Stromal cell of bone marrow (primary cell): ENCODE results near the gene UGGT1.

Experiments
- DNase-seq: peaks from one replicate; pipeline ENCODE4 v3.0.0-alpha.2; 2012; ENCODE audit warnings: low read depth

Gene UGGT1, protein sequence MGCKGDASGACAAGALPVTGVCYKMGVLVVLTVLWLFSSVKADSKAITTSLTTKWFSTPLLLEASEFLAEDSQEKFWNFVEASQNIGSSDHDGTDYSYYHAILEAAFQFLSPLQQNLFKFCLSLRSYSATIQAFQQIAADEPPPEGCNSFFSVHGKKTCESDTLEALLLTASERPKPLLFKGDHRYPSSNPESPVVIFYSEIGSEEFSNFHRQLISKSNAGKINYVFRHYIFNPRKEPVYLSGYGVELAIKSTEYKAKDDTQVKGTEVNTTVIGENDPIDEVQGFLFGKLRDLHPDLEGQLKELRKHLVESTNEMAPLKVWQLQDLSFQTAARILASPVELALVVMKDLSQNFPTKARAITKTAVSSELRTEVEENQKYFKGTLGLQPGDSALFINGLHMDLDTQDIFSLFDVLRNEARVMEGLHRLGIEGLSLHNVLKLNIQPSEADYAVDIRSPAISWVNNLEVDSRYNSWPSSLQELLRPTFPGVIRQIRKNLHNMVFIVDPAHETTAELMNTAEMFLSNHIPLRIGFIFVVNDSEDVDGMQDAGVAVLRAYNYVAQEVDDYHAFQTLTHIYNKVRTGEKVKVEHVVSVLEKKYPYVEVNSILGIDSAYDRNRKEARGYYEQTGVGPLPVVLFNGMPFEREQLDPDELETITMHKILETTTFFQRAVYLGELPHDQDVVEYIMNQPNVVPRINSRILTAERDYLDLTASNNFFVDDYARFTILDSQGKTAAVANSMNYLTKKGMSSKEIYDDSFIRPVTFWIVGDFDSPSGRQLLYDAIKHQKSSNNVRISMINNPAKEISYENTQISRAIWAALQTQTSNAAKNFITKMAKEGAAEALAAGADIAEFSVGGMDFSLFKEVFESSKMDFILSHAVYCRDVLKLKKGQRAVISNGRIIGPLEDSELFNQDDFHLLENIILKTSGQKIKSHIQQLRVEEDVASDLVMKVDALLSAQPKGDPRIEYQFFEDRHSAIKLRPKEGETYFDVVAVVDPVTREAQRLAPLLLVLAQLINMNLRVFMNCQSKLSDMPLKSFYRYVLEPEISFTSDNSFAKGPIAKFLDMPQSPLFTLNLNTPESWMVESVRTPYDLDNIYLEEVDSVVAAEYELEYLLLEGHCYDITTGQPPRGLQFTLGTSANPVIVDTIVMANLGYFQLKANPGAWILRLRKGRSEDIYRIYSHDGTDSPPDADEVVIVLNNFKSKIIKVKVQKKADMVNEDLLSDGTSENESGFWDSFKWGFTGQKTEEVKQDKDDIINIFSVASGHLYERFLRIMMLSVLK (N-terminal part only)

GRCh38 chr2:128090945-128091725 lies at the start of gene UGGT1:
Gene UGGT1 (plus strand): TSS chr2:128091200. CDS start chr2:128091358, 158 bp downstream.
- DNase-seq, result peak; percentile 94

- no peak for DNase-seq
Measured at GRCh38 chr2:128041561-128041960, 49.4 kb upstream of the UGGT1 start.

DNA sequence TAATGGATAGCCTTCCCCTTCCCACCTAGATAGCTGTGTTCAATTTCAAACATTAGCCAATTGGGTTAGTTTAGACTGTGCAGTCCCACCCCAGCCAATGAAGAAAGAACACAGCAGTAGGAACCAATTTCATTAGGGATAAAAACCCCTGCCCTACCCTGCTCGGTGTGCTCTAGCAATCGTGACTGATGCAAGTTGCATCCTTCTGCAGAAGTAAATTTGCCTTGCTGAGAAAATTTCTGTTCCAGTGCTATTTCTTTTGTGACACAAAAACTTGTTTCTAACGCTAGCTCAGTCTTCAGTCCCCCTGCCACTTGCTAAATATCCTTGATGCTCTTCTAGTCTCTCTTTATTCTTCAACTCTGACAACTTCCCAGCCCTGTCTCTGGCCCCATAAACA lies 48.0 kb upstream of the UGGT1 start:
- DNase-seq, result no peak

DNA sequence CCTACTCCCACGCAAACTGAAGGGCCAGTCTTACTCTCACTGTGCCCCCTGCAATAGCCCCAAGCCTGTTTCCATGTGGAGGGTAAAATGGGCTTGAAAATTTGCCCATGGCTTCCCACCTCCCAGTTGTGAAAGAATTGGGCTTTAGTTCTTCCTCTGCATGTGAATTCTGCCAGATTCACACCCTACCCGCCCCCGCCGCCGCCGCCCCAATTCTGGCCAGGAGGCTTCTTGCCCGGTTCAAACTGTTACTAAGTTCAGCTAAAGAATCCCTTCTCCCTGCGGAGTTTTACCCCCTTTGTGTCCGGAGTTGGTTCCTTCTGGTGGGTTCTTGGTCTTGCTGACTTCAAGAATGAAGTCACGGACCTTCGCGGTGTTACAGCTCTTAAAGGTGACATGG lies 37.7 kb upstream of the UGGT1 start:
- DNase-seq, result no peak

GRCh38 chr2:128054104-128054885 lies 36.7 kb upstream of the UGGT1 start:
- DNase-seq, result no peak

- DNase-seq, result no peak
Measured at GRCh38 chr2:128057334-128057733, 33.7 kb upstream of the UGGT1 start.

DNA sequence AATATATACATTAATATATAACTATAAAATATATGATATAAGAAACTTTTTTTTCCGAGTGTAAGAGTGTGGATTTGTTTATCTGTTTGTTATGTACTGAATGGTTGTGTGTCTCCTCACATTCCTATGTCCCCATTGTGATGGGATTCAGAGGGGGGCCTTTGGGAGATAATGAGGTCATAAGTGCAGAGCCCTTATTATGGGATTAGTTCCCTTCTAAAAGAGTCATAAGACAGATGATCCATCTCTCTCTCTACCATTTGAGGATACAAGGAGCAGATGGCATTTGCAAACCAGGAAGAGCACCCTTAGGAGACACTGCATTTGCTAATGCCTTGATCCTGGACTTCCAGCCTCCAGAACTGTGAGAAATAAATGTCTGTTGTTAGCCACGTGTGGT lies 32.9 kb upstream of the UGGT1 start:
- no peak for DNase-seq

DNA sequence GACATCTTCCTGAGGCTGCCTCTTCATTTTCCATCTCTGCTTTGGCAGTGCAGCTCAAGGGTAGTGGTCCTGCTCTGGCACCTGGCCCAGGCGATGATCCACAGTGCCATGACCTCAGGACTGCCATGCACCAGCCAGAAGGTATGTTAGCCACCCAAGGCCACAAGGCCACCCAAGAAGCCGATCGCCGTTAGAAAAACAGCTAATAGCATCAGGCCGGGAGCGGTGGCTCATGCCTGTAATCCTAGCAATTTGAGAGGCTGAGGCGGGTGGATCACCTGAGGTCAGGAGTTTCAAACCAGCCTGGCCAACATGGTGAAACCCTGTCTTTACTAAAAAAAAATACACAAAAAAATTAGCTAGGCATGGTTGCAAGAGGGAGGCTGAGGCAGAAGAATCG lies 28.4 kb upstream of the UGGT1 start:
- no peak for DNase-seq

DNA sequence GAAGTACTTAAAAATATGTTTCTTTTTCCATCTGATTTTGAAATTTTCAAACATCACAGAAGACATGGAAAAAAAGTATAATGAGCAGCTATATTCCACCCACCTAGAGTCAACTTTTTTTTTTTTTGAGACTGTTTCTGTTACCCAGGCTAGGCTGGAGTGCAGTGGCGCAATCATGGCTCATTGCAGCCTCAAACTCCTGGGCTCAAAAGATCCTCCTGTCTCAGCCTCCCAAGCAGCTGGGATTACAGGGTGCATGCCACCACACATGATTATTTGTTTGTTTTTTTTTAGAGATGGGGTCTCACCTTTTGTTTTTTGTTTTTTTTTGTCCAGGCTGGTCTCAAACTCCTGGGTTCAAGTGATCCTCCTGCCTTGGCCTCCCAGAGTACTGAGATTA lies 26.6 kb upstream of the UGGT1 start:
- no peak for DNase-seq

- no peak for DNase-seq
Measured at GRCh38 chr2:128069769-128070168, 21.2 kb upstream of the UGGT1 start.

GRCh38 chr2:128073278-128073677 lies 17.7 kb upstream of the UGGT1 start:
- DNase-seq, result no peak

GRCh38 chr2:128076461-128077106 lies 14.4 kb upstream of the UGGT1 start:
- DNase-seq, result no peak

DNA sequence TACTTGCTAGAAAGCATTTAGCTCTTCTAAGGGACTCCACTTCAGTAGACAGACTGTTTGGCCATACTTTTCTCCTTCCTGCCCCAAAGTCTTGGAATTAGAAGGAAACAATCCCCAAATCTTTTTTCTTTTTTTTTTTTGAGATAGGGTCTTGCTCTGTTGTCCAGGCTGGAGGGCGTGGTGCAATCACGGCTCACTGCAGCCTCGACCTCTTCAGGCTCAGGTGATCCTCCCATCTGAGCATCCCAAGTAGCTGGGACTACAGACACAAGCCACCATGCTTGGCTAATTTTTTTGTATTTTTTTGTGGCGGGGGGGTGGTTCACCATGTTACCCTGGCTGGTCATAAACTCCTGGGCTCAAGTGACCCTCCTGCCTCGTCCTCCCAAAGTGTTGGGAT lies 6.2 kb upstream of the UGGT1 start:
- DNase-seq, result no peak

DNA sequence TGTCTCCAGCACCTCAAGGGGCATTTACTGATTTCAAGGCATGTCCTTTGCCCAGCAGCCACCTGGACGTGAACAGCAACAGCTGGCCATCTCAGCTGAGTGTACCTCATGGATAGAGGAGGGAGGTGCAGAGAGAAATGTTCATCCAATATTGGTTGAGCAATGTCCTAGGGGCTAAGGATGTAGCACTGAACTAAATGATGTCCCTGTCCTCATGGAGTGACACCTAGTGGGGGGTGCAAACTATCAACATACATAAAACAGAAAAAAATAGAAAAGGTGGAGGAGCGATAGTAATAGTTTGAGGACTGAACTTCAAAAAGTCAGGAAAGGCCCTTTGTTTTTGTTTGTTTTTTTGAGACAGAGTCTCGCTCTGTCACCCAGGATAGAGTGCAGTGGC lies 4.8 kb upstream of the UGGT1 start:
- no peak for DNase-seq

- DNase-seq, result no peak
Measured at GRCh38 chr2:128090575-128090944, 440 bp upstream of the UGGT1 start.

GRCh38 chr2:128091726-128092080 lies 703 bp downstream of the UGGT1 start:
- peak; percentile 12 for DNase-seq

- no peak for DNase-seq
Measured at GRCh38 chr2:128092656-128093055, 1.7 kb downstream of the UGGT1 start.

GRCh38 chr2:128093762-128094161 lies 2.8 kb downstream of the UGGT1 start:
- no peak for DNase-seq

- no peak for DNase-seq
Measured at GRCh38 chr2:128095201-128095600, 4.2 kb downstream of the UGGT1 start.

DNA sequence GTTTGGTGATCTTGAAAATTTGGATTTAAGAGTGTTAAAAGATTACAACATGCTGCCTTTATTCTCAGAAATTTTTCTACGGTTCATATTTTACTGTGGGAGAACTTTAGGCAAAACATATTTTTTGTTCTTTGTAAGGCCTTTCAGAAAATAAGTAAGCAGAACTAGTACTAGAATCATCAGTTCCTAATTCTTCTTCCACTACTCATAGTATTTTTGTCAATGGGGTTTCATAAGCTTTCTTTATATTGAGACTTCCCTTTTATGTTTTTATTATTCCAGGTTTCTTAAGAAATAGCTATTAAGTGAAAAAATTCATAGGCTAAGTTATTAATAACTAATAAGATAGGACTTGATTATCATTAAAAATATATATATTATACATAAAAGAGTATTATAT lies 12.4 kb downstream of the UGGT1 start:
- DNase-seq, result no peak
